CD14-positive monocyte (primary cell): ENCODE data around the gene APCDD1. TPM values are rescaled to one million over a fixed set of nuclear protein-coding genes. Genes with fewer than 3 reads are reported as not detected.

Experiments
- DNase-seq, 3 donors: peaks; one replicate each; pipeline ENCODE4 v3.0.0-alpha.2; 2011 to 2022
- H2AFZ ChIP-seq: 2 replicates; pipeline ENCODE4 v1.6.0; 2012; ENCODE audit warnings: mild to moderate bottlenecking, low read depth, low read length, inconsistent platforms; ENCODE audit not compliant: insufficient read depth, poor library complexity, severe bottlenecking
- H3K27ac ChIP-seq, 2 donors: 1 replicate in 1 of 2; 2 replicates in 1 of 2; pipeline ENCODE4 v1.5.1; 2012 to 2013; ENCODE audit warnings: low read length in 2 of 2, control low read depth in 1 of 2, inconsistent platforms in 1 of 2, low read depth in 1 of 2, mild to moderate bottlenecking in 1 of 2
- H3K27me3 ChIP-seq, 2 donors: one replicate each; pipeline versions ENCODE4 v1.6.0 to v1.6.1; 2011 to 2013; ENCODE audit warnings: low read length in 2 of 2; ENCODE audit not compliant: control insufficient read depth in 2 of 2, insufficient read depth in 2 of 2
- H3K36me3 ChIP-seq, 2 donors: replicated peaks in 1 of 2; 1 replicate in 1 of 2; 2 replicates in 1 of 2; pipeline versions ENCODE4 v1.5.1 to v1.6.1; 2012 to 2013; ENCODE audit warnings: low read length in 2 of 2, control low read depth in 1 of 2, inconsistent platforms in 1 of 2, mild to moderate bottlenecking in 1 of 2; ENCODE audit not compliant: insufficient read depth in 2 of 2, control insufficient read depth in 1 of 2
- H3K4me1 ChIP-seq, 2 donors: 1 replicate in 1 of 2; 2 replicates in 1 of 2; pipeline versions ENCODE4 v1.5.1 to v1.6.1; 2012 to 2013; ENCODE audit warnings: low read length in 2 of 2, control low read depth in 1 of 2, inconsistent platforms in 1 of 2, mild to moderate bottlenecking in 1 of 2, moderate library complexity in 1 of 2; ENCODE audit not compliant: insufficient read depth in 2 of 2, control insufficient read depth in 1 of 2
- H3K4me2 ChIP-seq: replicated peaks from 2 replicates; pipeline ENCODE3; 2012; ENCODE audit warnings: low read length, moderate library complexity, mild to moderate bottlenecking; ENCODE audit not compliant: poor library complexity, severe bottlenecking; ENCODE audit errors: extremely low read depth
- H3K4me3 ChIP-seq, 3 experiments: fragments of 200-600 bp in 1 of 3; sonication (generic) in 1 of 3; replicated peaks in 1 of 3; 1 replicate in 2 of 3; 2 replicates in 1 of 3; pipeline ENCODE4 v1.5.1; 2011 to 2013; ENCODE audit warnings: low read length in 3 of 3, mild to moderate bottlenecking in 3 of 3, control low read depth in 2 of 3, low read depth in 2 of 3, inconsistent platforms in 1 of 3, moderate library complexity in 1 of 3
- H3K79me2 ChIP-seq: 2 replicates; pipeline ENCODE4 v1.6.0; 2012; ENCODE audit warnings: mild to moderate bottlenecking, control low read depth, inconsistent platforms, low read length, moderate library complexity; ENCODE audit not compliant: insufficient read depth
- H3K9ac ChIP-seq: 2 replicates; pipeline ENCODE4 v1.6.0; 2017; ENCODE audit warnings: low read length, mild to moderate bottlenecking; ENCODE audit not compliant: insufficient read depth, poor library complexity, severe bottlenecking
- H3K9me3 ChIP-seq, 2 donors: replicated peaks in 1 of 2; 1 replicate in 1 of 2; 2 replicates in 1 of 2; pipeline versions ENCODE4 v1.5.1 to v1.6.1; 2012 to 2013; ENCODE audit warnings: low read length in 2 of 2, control low read depth in 1 of 2; ENCODE audit not compliant: control insufficient read depth in 1 of 2, insufficient read depth in 1 of 2
- H4K20me1 ChIP-seq: 2 replicates; pipeline ENCODE4 v1.6.0; 2012; ENCODE audit warnings: mild to moderate bottlenecking, low read length, control low read depth, moderate library complexity; ENCODE audit not compliant: insufficient read depth
- H3K27ac Mint-ChIP-seq, 7 donors: one replicate each; pipeline ENCODE4 v1.8.0; 2020; ENCODE audit warnings: mild to moderate bottlenecking in 7 of 7, mixed read lengths in 7 of 7, moderate library complexity in 6 of 7, inconsistent platforms in 2 of 7
- H3K27me3 Mint-ChIP-seq, 3 donors: one replicate each; pipeline ENCODE4 v1.8.0; 2021 to 2022; ENCODE audit warnings: low read depth in 3 of 3, mild to moderate bottlenecking in 3 of 3, mixed read lengths in 3 of 3, moderate library complexity in 3 of 3, inconsistent platforms in 1 of 3
- H3K36me3 Mint-ChIP-seq, 2 donors: one replicate each; pipeline ENCODE4 v1.8.0; 2020; ENCODE audit warnings: mixed read lengths in 2 of 2, inconsistent platforms in 1 of 2, mild to moderate bottlenecking in 1 of 2
- H3K4me1 Mint-ChIP-seq: one replicate; pipeline ENCODE4 v1.8.0; 2020; ENCODE audit warnings: mild to moderate bottlenecking, mixed read lengths
- H3K4me3 Mint-ChIP-seq, 2 donors: one replicate each; pipeline ENCODE4 v1.8.0; 2020; ENCODE audit warnings: mild to moderate bottlenecking in 2 of 2, mixed read lengths in 2 of 2, moderate library complexity in 1 of 2
- H3K9me3 Mint-ChIP-seq, 7 donors: one replicate each; pipeline ENCODE4 v1.8.0; 2020 to 2022; ENCODE audit warnings: mixed read lengths in 7 of 7, mild to moderate bottlenecking in 6 of 7, moderate library complexity in 6 of 7, inconsistent platforms in 2 of 7
- CTCF ChIP-seq: fragments of 200-600 bp; IDR thresholded peaks from one replicate; pipeline ENCODE4 v1.8.0; 2022; ENCODE audit warnings: antibody characterized with exemption, mild to moderate bottlenecking
- WGBS: methylation state at CpG from one replicate; pipeline ENCODE4 v1.1.5; 2013; ENCODE audit warnings: missing lambda C conversion rate; ENCODE audit not compliant: insufficient coverage; 5-methylcytosine and 5-hydroxymethylcytosine counted together
- intact Hi-C, 2 donors: fragments of 100-400 bp; cut with micrococcal nuclease; formaldehyde crosslinking; loops; one replicate each; pipeline versions ENCODE4 v1.15.0 to v1.15.1; 2023
- polyA plus RNA-seq, 3 donors: library from polyadenylated mRNA; depleted of rRNA in 1 of 3; unstranded in 2 of 3; stranded (reverse) in 1 of 3; fragments of 300-500 nt in 2 of 3; fragments of >200 nt in 1 of 3; fragmentation: Illumina TruSeq in 2 of 3; gene quantifications; 1 replicate in 2 of 3; 2 replicates in 1 of 3; pipeline ENCODE4 v1.2.3, GENCODE V29; 2012 to 2021

APCDD1 gene
- polyA plus RNA-seq, 3 donors, result 1.2 to 4.8 (median 1.6) TPM

- H3K27me3 ChIP-seq, result no peaks in the 10 kb centered on the region
- no peak overlapping the region for H3K9ac ChIP-seq
- Mint-ChIP-seq H3K27ac (peak overlapping the region; percentile 95 to 99 (median 97)), H3K4me3 (peak overlapping the region; percentile 93 to 95), H3K36me3 (no peaks in the 10 kb centered on the region), H3K9me3 (no peaks in the 10 kb centered on the region), H3K27me3 (no peaks in the 10 kb centered on the region), H3K4me1 (peaks cover 48% of the 10 kb centered on the region)
- H3K9me3 ChIP-seq, result no peaks in the 10 kb centered on the region
- peaks cover 38 to 52% of the 10 kb centered on the region in 2 donors for H3K4me1 ChIP-seq
- TF ChIP-seq CTCF, result no peak
- H3K4me3 ChIP-seq, result peak overlapping the region; percentile 88 to 94 (median 89)
- H3K4me2 ChIP-seq, result peak overlapping the region; percentile 84
- DNase-seq, result peak; percentile 44 to 82 (median 76)
- peaks cover 39% of the 10 kb centered on the region for H3K79me2 ChIP-seq
- no peaks in the 10 kb centered on the region for H3K36me3 ChIP-seq
- intact Hi-C loops, result loop anchor here in 1 of 2 donors (10.0 kb wide), 2 partner anchors 910 to 1050 kb away; partner anchors contain the start of genes PPP4R1 and RALBP1
- H2AFZ ChIP-seq, result peak overlapping the region; percentile 73
- peak overlapping the region; percentile 42 to 88 for H3K27ac ChIP-seq
- peaks cover 31% of the 10 kb centered on the region for H4K20me1 ChIP-seq
- 34% methylated on average over 6 of the region's 11 CpGs for WGBS
Observed at GRCh38 chr18:10524507-10525370, 70.3 kb downstream of the APCDD1 start.

- Histone ChIP-seq H3K4me3 (peak overlapping the region; percentile 88 to 94 (median 89)), H4K20me1 (peaks cover 37% of the 10 kb centered on the region), H2AFZ (peak overlapping the region; percentile 73), H3K27me3 (no peaks in the 10 kb centered on the region), H3K4me1 (peaks cover 39 to 52% of the 10 kb centered on the region in 2 donors), H3K9me3 (no peaks in the 10 kb centered on the region), H3K4me2 (peak overlapping the region; percentile 84), H3K36me3 (no peaks in the 10 kb centered on the region), H3K27ac (peak overlapping the region; percentile 42 to 88), H3K9ac (peak overlapping the region; percentile 82), H3K79me2 (peaks cover 45% of the 10 kb centered on the region)
- Mint-ChIP-seq H3K4me1 (peaks cover 49% of the 10 kb centered on the region), H3K36me3 (peaks cover under 1% of the 10 kb centered on the region in 2 donors), H3K4me3 (peak overlapping the region; percentile 93 to 95), H3K9me3 (no peaks in the 10 kb centered on the region), H3K27ac (peak overlapping the region; percentile 95 to 99 (median 97)), H3K27me3 (no peaks in the 10 kb centered on the region)
- TF ChIP-seq CTCF, result no peak
- no peak for DNase-seq
- intact Hi-C loops, result loop anchor here in 1 of 2 donors (10.0 kb wide), 2 partner anchors 911 to 1051 kb away; partner anchors contain the start of genes PPP4R1 and RALBP1
- WGBS, result no CpG with 5 or more reads among the region's 7 CpGs
Observed at GRCh38 chr18:10525371-10525691, 70.9 kb downstream of the APCDD1 start.
